ENCODE results near the gene NUDT19.

NUDT19 gene

DNA sequence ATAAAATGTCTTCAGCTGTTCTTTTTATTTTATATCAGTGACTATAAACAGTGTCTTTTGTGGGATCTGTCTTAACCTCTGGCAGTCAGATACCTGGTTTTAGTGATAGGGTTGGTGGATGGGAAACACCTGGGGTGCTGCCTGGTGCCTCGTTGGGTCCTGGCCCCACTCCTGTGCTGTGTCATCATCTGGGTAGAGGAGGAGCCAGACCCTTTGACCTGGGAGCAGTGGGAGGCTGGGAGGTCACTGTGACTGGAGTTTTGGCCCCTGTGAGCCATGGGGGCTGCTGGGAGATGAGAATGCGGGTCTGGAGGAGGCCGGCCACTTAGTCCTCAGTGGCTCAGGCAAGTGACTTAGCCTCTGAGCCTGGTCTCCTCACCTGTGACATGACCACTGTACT, 57.3 kb downstream of the NUDT19 start:
- intact Hi-C loops (cut with DNase I): no loop called here
- no peak for DNase-seq

DNA sequence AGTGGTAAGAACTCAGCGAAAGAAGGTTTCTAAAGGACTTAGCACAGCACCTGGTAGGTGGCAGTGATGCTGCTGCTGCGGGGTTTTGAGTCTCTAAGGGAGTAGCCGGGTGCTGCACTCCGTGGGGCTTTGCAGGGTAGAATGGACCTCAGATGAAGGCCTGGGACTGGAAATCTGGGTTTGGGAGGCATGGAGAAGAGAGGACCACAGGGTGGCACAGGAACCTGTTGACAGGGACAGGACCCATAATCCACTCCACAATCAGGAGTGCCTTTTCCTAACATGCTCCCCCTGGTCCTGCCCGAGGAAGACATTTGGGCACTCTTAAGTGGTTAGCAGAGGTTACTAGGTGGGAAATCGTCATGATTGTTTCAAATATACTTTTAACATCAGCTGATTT, 57.7 kb downstream of the NUDT19 start:
- intact Hi-C loops (cut with DNase I): no loop called here
- DNase-seq: no peak

DNA sequence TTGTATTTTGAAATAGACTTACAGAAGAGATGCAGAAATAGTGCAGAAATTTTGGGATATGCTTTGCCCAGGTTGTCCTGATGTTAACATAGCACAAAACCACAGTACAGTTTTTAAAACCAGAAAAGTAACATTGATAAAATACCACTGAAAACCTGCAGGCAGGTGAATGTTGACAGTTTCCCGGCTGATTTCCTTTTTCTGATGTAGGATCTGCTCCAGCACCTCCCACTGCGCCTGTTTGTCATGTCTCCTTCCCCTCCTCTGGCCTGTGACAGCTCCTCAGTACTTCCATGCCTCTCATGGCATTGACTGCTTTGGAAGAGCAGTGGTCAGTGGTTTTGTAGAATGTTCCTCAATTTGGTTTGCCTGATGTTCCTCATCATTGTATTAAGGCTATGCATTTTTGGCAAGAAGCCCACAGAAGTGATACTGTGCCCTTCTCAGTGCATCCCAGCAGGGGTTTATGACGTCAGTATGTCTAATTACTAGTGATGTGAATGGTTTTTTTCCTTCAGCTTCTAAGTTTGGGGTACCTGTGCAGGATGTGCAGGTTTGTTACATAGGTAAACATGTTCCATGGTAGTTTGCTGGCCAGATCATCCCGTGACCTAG, 58.9 kb downstream of the NUDT19 start:
- DNase-seq: no peak
- intact Hi-C loops (cut with DNase I): no loop called here

DNA sequence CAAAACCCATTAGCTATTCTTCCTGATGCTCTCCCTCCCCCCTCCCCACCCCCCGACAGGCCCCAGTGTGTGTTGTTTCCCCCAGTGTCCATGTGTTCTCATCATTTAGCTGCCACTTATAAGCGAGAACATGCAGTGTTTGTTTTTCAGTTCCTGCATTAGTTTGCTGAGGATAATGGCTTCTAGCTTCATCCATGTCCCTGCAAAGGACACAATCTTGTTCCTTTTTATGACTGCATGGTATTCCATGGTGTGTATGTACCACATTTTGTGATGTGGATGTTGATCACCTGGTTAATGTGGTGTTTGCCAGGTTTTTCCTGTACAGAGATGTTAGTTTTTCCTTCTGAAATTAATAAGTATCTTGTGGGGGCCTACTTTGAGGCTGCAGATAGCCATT, 59.4 kb downstream of the NUDT19 start:
- DNase-seq: no peak
- intact Hi-C loops (cut with DNase I): no loop called here

DNA sequence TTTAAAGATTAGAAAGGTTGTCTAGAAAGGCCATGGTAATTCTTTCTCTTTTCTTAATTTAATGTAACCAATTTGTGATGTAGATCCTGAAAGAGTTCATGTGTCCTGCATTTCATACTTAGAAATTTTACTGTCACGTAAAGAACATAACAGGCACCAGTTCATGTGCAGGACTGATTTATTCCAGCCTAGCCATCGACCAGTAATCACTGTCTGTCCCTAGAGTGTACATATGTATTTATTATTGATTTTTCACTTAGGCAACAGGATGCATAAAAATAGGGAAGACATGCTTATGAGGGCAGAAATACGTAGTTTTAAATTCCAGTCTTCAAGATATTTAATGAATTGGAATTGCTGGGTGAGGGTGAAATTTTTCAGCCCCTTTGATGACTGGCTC, 65.6 kb downstream of the NUDT19 start:
- intact Hi-C loops (cut with DNase I): no loop called here
- no peak for DNase-seq

Data from head of caudate nucleus (tissue), 42 donors.